ENCODE results near the gene PHRF1.

The PHRF1 gene

GRCh38 chr11:616320-617198, 40.3 kb downstream of the PHRF1 start:
- DNase-seq: no peak

- DNase-seq: no peak
Measured at GRCh38 chr11:617199-617911, 41.1 kb downstream of the PHRF1 start.

GRCh38 chr11:617912-618682, 41.8 kb downstream of the PHRF1 start:
- no peak for DNase-seq

GRCh38 chr11:618856-619627, 42.8 kb downstream of the PHRF1 start:
- DNase-seq: no peak

- DNase-seq: no peak
Measured at GRCh38 chr11:619628-620050, 43.4 kb downstream of the PHRF1 start.

GRCh38 chr11:620201-620600, 43.9 kb downstream of the PHRF1 start:
- DNase-seq: no peak

- DNase-seq: no peak
Measured at GRCh38 chr11:620935-621814, 44.9 kb downstream of the PHRF1 start.

- DNase-seq: no peak
Measured at GRCh38 chr11:621838-622237, 45.6 kb downstream of the PHRF1 start.

GRCh38 chr11:623349-623869, 47.1 kb downstream of the PHRF1 start:
- DNase-seq: no peak

GRCh38 chr11:623999-624704, 47.9 kb downstream of the PHRF1 start:
- no peak for DNase-seq

GRCh38 chr11:624705-625635, 48.7 kb downstream of the PHRF1 start, which contains the start of gene CDHR5:
CDHR5 (minus strand) TSS chr11:624955; CDS start chr11:624902, 53 bp downstream.
- DNase-seq: no peak

- DNase-seq: no peak
Measured at GRCh38 chr11:625636-626268, 49.5 kb downstream of the PHRF1 start.

- no peak for DNase-seq
Measured at GRCh38 chr11:626475-627307, 50.4 kb downstream of the PHRF1 start, which contains the start of gene SCT. SCT (minus strand) TSS chr11:627181; CDS start chr11:627143, 38 bp downstream.

- DNase-seq: no peak
Measured at GRCh38 chr11:627308-627576, 51.0 kb downstream of the PHRF1 start.

GRCh38 chr11:628056-628455, 51.8 kb downstream of the PHRF1 start:
- no peak for DNase-seq

GRCh38 chr11:629237-629583, 52.9 kb downstream of the PHRF1 start:
- no peak for DNase-seq

GRCh38 chr11:630871-631270, 54.6 kb downstream of the PHRF1 start:
- DNase-seq: no peak

- DNase-seq: no peak
Measured at GRCh38 chr11:635945-636510, 59.8 kb downstream of the PHRF1 start.
